Measurements from ENCODE around the gene FAM185A.

FAM185A gene

GRCh38 chr7:102836191-102836919 is 87.6 kb downstream of the FAM185A start (continued):
- peak; percentile 66 for TF ChIP-seq ZNF692 (tag by site-specific recombination; IDR thresholded peaks at IDR 0.05)
- no peak for TF ChIP-seq ZNF510 (tag by site-specific recombination; IDR thresholded peaks at IDR 0.05; ENCODE audit: insufficient replicate concordance)
- TF ChIP-seq, protein P1, sequence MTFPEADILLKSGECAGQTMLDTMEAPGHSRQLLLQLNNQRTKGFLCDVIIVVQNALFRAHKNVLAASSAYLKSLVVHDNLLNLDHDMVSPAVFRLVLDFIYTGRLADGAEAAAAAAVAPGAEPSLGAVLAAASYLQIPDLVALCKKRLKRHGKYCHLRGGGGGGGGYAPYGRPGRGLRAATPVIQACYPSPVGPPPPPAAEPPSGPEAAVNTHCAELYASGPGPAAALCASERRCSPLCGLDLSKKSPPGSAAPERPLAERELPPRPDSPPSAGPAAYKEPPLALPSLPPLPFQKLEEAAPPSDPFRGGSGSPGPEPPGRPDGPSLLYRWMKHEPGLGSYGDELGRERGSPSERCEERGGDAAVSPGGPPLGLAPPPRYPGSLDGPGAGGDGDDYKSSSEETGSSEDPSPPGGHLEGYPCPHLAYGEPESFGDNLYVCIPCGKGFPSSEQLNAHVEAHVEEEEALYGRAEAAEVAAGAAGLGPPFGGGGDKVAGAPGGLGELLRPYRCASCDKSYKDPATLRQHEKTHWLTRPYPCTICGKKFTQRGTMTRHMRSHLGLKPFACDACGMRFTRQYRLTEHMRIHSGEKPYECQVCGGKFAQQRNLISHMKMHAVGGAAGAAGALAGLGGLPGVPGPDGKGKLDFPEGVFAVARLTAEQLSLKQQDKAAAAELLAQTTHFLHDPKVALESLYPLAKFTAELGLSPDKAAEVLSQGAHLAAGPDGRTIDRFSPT (tag by site-specific recombination; IDR thresholded peaks at IDR 0.05), result peak; percentile 57; the same call in 1 of the 2 replicates
- peak; percentile 23; the same call in 1 of the 2 replicates for TF ChIP-seq ZFHX2 (tag by site-specific recombination; conservative IDR thresholded peaks at IDR 0.05)
- TF ChIP-seq, protein P2, sequence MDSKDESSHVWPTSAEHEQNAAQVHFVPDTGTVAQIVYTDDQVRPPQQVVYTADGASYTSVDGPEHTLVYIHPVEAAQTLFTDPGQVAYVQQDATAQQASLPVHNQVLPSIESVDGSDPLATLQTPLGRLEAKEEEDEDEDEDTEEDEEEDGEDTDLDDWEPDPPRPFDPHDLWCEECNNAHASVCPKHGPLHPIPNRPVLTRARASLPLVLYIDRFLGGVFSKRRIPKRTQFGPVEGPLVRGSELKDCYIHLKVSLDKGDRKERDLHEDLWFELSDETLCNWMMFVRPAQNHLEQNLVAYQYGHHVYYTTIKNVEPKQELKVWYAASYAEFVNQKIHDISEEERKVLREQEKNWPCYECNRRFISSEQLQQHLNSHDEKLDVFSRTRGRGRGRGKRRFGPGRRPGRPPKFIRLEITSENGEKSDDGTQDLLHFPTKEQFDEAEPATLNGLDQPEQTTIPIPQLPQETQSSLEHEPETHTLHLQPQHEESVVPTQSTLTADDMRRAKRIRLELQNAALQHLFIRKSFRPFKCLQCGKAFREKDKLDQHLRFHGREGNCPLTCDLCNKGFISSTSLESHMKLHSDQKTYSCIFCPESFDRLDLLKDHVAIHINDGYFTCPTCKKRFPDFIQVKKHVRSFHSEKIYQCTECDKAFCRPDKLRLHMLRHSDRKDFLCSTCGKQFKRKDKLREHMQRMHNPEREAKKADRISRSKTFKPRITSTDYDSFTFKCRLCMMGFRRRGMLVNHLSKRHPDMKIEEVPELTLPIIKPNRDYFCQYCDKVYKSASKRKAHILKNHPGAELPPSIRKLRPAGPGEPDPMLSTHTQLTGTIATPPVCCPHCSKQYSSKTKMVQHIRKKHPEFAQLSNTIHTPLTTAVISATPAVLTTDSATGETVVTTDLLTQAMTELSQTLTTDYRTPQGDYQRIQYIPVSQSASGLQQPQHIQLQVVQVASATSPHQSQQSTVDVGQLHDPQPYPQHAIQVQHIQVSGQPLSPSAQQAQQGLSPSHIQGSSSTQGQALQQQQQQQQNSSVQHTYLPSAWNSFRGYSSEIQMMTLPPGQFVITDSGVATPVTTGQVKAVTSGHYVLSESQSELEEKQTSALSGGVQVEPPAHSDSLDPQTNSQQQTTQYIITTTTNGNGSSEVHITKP (tag by site-specific recombination; IDR thresholded peaks at IDR 0.05), result peak; percentile 69
- TF ChIP-seq ZNF10 (tag by site-specific recombination; IDR thresholded peaks at IDR 0.05), result 0 out of 2 replicates have a peak, but pooled peaks have one; percentile 39
- peak; percentile 79 for TF ChIP-seq ZNF366 (tag by site-specific recombination; conservative IDR thresholded peaks at IDR 0.05)
- peak; percentile 65 for TF ChIP-seq ZNF629 (tag by site-specific recombination; IDR thresholded peaks at IDR 0.05)
- TF ChIP-seq ZFP37 (tag by site-specific recombination; IDR thresholded peaks at IDR 0.05), result peak; percentile 69; the same call in 1 of the 2 replicates
- TF ChIP-seq ZNF747 (tag by site-specific recombination; IDR thresholded peaks at IDR 0.05), result no peak
- 0 out of 2 replicates have a peak, but pooled peaks have one; percentile 17 for TF ChIP-seq ZNF335 (tag by site-specific recombination; conservative IDR thresholded peaks at IDR 0.05)

DNA sequence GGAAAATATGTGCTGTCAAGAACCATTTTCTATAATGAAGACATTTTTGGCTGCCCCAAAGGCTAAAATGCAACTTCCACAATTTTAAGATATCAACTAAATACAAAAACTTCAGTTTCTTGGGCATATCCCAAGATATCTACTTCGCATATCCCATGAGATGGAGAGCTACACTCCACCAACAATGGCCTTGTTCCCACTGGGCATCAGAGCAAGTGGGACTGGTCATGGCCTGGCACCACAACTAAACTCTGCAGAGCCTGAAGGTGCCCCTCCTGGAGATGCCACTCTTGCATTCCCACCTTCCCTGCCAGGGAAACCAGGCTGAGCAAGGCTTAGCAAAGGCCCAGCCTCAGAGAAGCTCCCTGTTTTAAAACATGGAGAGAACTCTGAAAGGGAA is 88.2 kb downstream of the FAM185A start:
- ChIA-PET CTCF (interaction anchor here (0.6 to 1.1 kb wide), 2 partner anchors 169 to 230 kb away, joined by 3 to 4 read pairs; no protein-coding TSS in a partner anchor), POLR2A (no interaction called here)

More for the DNA sequence above, 88.2 kb downstream of the FAM185A start:
- Histone ChIP-seq H3K4me3 (ENCODE audit: low read depth, low read length) (no peak overlapping the region), H3K4me1 (ENCODE audit: control insufficient read depth, insufficient read depth, low read length) (0 out of 2 replicates have a peak, but pooled peaks cover 3% of the 10 kb centered on the region), H3K27ac (ENCODE audit: extremely low read depth, low read depth, low read length) (no peak overlapping the region), H3K9me3 (ENCODE audit: control insufficient read depth, insufficient read depth, low read depth, low read length) (no peaks in the 10 kb centered on the region), H3K36me3 (ENCODE audit: control insufficient read depth in 2 of 2, insufficient read depth in 1 of 2, low read length in 2 of 2) (no peaks in the 10 kb centered on the region)
- no peak for TF ChIP-seq ZNF138 (tag by site-specific recombination; IDR thresholded peaks at IDR 0.05; ENCODE audit: borderline replicate concordance)
- no peak for TF ChIP-seq ZNF571 (tag by site-specific recombination; IDR thresholded peaks at IDR 0.05)
- TF ChIP-seq SP3 (tag by site-specific recombination; IDR thresholded peaks at IDR 0.05), result no peak
- no peak for TF ChIP-seq GLI2 (tag by site-specific recombination; IDR thresholded peaks at IDR 0.05; ENCODE audit: borderline replicate concordance, low read depth)
- TF ChIP-seq ZNF449 (tag by site-specific recombination; IDR thresholded peaks at IDR 0.05), result no peak
- no peak for TF ChIP-seq ZNF2 (tag by site-specific recombination; IDR thresholded peaks at IDR 0.05)
